ENCODE measurements around the gene ABI3BP.

ABI3BP gene

GRCh38 chr3:100879195-100879810 is 113.9 kb downstream of the ABI3BP start:
- no peak for DNase-seq

- DNase-seq = no peak
These were observed 115.9 kb downstream of the ABI3BP start for GRCh38 chr3:100877286-100877685.

DNA sequence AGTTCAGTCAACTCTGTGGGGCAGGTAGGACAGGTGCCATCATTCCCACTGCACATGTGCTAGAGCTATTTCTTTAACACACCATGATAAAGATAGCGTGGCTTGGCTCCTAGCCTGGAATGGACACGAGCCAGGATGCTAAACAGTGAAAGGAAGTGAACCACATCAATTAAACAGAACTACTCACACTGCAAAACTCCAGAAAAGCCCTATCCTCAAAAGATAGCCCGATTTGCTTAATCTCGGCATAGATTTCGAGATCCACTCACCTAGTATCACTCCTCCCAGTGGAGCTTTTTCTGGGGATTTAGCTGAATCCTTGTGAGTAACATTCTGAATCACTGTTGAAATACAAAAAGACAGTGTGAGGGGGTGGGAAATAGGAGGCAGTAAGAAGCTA is 118.0 kb downstream of the ABI3BP start:
- peak; percentile 95 for DNase-seq

DNA sequence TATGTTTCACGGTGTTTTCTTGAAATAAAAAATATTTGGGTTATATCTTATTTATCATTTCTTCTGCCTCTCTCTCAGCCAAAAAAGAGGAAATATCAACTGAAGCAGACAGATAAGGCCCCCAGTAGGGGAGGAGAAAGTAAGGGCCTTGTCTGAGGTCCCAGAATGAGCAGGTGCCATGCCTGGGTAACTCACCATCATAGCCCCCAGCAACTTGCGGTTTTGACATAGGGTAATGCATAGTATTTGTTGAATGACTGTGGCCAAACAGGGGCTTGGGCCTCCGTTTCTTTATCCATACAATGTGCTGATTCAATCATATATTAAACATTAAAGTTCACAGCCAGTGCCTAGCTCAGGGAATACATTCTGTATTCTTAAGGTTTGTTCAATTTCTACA is 119.6 kb downstream of the ABI3BP start:
- no peak for DNase-seq

- DNase-seq = peak; percentile 9
These were observed 121.9 kb downstream of the ABI3BP start for GRCh38 chr3:100871306-100871705.

DNA sequence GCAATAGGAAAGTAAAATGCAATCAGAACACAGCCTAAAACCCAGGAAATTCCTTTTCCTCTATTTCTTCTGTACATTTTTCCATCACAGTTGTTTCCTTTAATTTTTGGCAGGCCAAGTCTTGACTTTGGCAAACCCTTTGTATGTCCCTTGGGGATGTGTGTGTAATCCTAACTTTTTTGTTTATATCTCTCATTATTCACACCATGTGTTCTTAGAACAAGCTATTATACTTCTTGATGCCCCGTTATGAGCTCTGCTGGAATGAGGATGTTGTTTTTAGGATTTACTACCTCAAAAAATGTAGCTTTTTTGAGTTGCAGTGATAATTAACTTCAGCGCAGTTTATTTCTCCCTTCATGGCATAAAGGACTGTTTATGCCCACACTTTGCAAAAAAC is 123.4 kb downstream of the ABI3BP start:
- DNase-seq = no peak

GRCh38 chr3:100868894-100869293 is 124.3 kb downstream of the ABI3BP start:
- no peak for DNase-seq

GRCh38 chr3:100868096-100868495 is 125.1 kb downstream of the ABI3BP start:
- no peak for DNase-seq

- no peak for DNase-seq
These were observed 127.8 kb downstream of the ABI3BP start for GRCh38 chr3:100865442-100865841.

GRCh38 chr3:100864471-100865250 is 128.6 kb downstream of the ABI3BP start:
- DNase-seq = no peak

DNA sequence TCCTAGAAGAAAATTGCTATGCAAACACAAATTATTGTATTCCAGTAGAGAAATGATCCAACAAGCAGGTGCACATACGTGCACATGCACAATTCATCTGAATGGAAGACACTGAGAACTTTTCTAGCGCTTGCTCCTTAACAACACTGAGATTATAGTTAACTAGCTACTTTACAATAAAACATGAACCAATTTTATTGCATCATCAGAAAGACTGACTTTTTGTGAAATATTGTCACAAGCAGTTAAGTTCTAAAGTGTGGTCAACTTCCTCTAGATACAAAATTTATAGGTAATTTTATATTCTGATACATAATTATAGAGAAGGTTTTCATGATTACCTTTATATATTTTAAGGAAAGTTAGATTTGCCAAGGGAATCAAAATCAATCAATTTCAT is 135.4 kb downstream of the ABI3BP start:
- no peak for DNase-seq

DNA sequence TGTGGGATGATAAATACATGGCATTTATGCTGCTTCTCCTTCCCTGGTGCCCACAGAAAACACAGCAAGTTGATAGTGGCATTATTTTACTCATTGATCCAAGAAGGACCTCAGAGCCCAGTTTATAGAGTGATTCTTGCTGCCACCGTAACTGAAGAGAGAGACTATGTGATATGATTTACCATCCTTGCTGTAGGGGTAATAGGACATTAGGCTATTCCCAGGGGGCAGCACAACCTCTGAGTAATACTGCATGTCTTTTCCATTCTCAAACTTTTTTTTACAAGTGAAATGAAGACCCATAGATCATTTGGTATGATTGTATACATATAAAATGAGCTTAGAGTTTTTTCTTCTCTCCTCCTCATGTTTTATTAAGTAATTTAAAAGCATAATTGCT is 136.4 kb downstream of the ABI3BP start:
- DNase-seq = no peak

DNA sequence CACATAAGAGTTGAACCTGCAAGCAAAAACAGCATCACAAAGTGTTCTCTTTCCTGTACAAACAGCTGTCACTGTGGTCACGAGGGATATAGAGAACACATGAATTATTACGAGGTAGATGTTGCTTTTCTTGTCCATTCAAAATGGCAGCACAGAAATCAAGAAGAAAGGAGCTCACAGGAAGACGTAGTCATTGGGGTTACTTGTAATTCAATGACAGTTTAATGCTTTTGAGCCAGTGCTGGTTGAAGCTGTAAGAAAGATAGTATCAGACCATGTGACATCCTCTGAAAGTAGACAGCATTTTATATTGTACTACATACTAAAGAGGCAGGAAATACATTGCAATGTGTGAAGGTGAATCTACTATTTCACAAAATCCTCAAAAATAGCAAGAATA is 140.4 kb downstream of the ABI3BP start:
- DNase-seq = no peak

GRCh38 chr3:100850701-100851100 is 142.5 kb downstream of the ABI3BP start:
- no peak for DNase-seq

- DNase-seq = no peak
These were observed 143.1 kb downstream of the ABI3BP start for GRCh38 chr3:100850156-100850555.

DNA sequence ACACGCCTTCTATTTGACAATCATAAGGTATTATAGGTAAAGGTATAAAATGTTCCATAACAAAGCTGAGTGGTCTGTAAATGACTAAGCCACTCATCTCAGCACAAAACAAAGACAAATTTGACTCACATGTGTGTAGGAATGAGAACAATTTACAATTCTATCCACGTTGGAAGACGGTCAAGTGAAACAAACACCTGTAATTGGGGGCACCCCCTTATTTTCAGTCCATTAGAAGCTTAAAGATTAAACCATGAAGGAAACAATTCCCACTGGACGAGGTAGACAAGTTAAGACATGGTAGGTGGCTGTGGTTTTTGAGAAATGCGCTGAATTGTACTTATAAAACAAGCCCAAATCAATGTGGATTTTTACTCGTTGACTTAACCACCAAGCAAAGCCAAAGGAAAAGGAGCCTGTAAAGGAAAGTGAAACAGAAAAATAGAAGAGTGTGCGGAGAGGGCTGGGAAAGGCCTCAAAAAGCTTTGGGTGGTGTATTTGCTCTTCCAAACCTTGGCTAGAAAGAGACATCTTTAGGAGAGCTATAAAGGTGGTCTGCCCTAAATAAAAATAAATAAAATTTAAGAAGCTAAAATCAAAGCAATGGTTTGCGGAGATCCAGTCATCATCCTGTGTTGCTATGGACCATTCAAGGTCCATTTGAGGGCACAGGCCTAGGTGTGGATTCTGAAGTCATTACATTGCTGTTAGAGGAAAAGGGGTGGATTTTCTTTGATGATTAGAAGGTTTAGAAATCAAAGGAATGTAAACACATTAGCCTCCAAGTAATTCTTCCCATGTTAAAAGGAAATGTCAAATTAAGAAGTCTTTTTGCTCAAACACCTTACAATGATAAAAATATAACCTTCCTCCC is 148.9 kb downstream of the ABI3BP start:
- no peak for DNase-seq

GRCh38 chr3:100838157-100838556 is 155.1 kb downstream of the ABI3BP start:
- no peak for DNase-seq

GRCh38 chr3:100836661-100837060 is 156.6 kb downstream of the ABI3BP start:
- no peak for DNase-seq

DNA sequence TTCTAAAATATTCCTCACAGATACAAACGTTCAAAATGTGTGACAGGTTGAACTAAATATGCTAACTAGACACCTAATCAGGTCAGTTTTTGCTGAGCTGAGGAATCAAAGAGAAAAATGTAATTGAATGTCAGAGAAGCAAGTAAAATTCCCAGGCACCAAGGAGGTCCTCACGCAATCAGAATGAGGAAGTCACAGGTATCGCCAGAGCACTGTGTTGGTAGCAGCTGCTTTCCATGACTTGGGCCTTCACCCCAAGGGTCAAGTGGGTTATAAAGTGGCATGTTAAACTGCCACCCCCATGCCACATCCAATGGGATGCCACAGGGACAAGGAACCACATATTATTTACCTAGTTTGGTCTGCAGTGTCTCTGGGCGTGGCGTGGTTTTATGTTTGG is 158.9 kb downstream of the ABI3BP start:
- DNase-seq = no peak

- no peak for DNase-seq
These were observed 159.7 kb downstream of the ABI3BP start for GRCh38 chr3:100833483-100833882.

- DNase-seq = no peak
These were observed 161.6 kb downstream of the ABI3BP start for GRCh38 chr3:100831629-100832028.

DNA sequence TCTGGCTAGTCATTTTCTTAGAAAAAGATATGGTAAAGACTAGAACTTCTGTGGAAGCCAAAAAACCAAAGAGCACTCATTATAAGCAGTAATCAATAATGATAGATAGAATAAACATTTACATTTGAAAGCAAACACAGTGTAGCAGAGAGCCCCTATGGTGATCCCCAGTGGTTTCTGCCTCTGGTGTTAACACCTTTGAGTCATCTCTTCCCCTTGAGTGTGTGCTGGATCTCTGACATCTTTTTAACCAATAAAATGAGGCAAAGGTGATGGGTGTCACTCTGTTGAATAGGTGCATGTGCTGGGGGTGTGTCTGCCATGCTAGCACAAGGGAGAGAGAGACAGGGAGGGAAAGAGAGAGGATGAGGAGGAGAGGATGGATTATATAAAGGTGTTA is 162.3 kb downstream of the ABI3BP start:
- no peak for DNase-seq

DNA sequence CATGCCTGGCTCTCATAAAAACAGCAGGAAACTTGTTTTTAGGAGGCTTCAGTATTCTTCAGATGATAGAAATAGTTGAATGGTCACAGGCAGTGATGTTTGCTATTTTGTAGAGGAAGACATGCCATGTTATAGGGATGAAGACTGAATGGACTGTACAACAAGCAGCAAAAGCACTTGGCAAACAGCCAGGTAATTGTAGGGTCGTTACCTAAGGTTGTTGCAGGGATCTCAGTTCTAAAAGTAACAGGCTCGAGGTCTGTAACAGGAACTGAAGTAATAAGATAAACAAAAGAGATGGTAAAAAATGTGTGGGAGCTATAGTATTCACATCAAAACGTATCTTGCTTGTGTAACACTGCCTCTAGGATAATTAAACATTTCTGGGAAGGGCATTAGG is 167.6 kb downstream of the ABI3BP start:
- peak; percentile 52 for DNase-seq

DNA sequence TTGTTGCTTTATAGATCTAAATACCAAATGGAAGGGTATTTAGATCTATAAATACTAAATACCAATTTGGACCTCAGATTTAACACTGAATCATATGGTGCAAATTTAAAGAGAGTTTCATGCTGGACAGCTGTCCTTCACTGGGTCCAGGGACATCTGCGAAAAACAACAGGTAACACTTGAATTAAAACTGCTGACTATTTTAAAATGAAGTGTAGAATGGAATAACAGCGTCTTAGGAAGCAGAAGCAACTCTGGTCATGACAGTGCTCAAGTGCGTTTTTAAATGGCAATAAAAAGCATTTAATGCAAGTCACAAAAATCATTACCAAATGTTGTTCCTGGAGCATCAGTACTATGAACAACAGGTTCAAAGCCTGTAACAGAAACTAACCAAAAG is 177.6 kb downstream of the ABI3BP start:
- DNase-seq = no peak

All from NCI-H226 (cell line).